Keratinocyte (primary cell): ENCODE data around the gene NGFR. TPM values are rescaled to one million over a fixed set of nuclear protein-coding genes. Genes with fewer than 3 reads are reported as not detected.

ENCODE experiments used
- DNase-seq: peaks from one replicate; pipeline ENCODE4 v3.0.0-alpha.2; 2011; ENCODE audit warnings: low read depth, missing footprints, low spot score
- FAIRE-seq: peaks from 2 replicates; lab custom pipeline; 2011; peaks lifted over from hg19 to GRCh38; lab: Jason Lieb, UNC
- H2AFZ ChIP-seq: 2 replicates; pipeline ENCODE4 v1.6.0; 2012; ENCODE audit warnings: low read length, control low read depth, inconsistent platforms; ENCODE audit not compliant: control insufficient read depth
- H3K27ac ChIP-seq: 2 replicates; pipeline ENCODE4 v1.5.1; 2011; ENCODE audit warnings: low read length; ENCODE audit not compliant: control insufficient read depth, insufficient read depth
- H3K27me3 ChIP-seq: 3 replicates; pipeline ENCODE4 v1.6.0; 2011; ENCODE audit warnings: low read length; ENCODE audit not compliant: control insufficient read depth, insufficient read depth; ENCODE audit errors: extremely low read depth
- H3K36me3 ChIP-seq, 2 experiments: 2 replicates in 1 of 2; 3 replicates in 1 of 2; pipeline ENCODE4 v1.5.1; 2011; ENCODE audit warnings: low read length in 2 of 2, mild to moderate bottlenecking in 1 of 2; ENCODE audit not compliant: control insufficient read depth in 2 of 2, insufficient read depth in 2 of 2; ENCODE audit errors: extremely low read depth in 1 of 2
- H3K4me1 ChIP-seq: 3 replicates; pipeline ENCODE4 v1.5.1; 2011; ENCODE audit warnings: low read length; ENCODE audit not compliant: control insufficient read depth, insufficient read depth; ENCODE audit errors: extremely low read depth
- H3K4me2 ChIP-seq: 3 replicates; pipeline ENCODE4 v1.6.0; 2011; ENCODE audit warnings: low read depth, low read length; ENCODE audit not compliant: control insufficient read depth, insufficient read depth; ENCODE audit errors: extremely low read depth
- H3K4me3 ChIP-seq, 3 experiments: fragments of 200-600 bp in 1 of 3; sonication (generic) in 1 of 3; 2 replicates in 2 of 3; 3 replicates in 1 of 3; pipeline ENCODE4 v1.5.1; 2011 to 2016; ENCODE audit warnings: low read length in 3 of 3, mild to moderate bottlenecking in 3 of 3, control low read depth in 2 of 3, inconsistent platforms in 1 of 3, low read depth in 1 of 3, mixed read lengths in 1 of 3, mixed run types in 1 of 3, moderate library complexity in 1 of 3; ENCODE audit not compliant: control insufficient read depth in 2 of 3, insufficient read depth in 2 of 3; ENCODE audit errors: extremely low read depth in 1 of 3
- H3K79me2 ChIP-seq: 2 replicates; pipeline ENCODE4 v1.6.0; 2012; ENCODE audit warnings: low read length; ENCODE audit not compliant: control insufficient read depth, insufficient read depth
- H3K9ac ChIP-seq: 3 replicates; pipeline ENCODE4 v1.6.0; 2011; ENCODE audit warnings: low read length; ENCODE audit not compliant: control insufficient read depth, insufficient read depth; ENCODE audit errors: extremely low read depth
- H3K9me1 ChIP-seq: 3 replicates; pipeline ENCODE4 v1.6.0; 2011; ENCODE audit warnings: low read length; ENCODE audit not compliant: control insufficient read depth, insufficient read depth; ENCODE audit errors: extremely low read depth
- H3K9me3 ChIP-seq: 2 replicates; pipeline ENCODE4 v1.5.1; 2012; ENCODE audit warnings: low read depth, low read length; ENCODE audit not compliant: control insufficient read depth
- H4K20me1 ChIP-seq: 3 replicates; pipeline ENCODE4 v1.6.0; 2011; ENCODE audit warnings: low read length; ENCODE audit not compliant: control insufficient read depth, insufficient read depth; ENCODE audit errors: extremely low read depth
- CTCF ChIP-seq, 3 experiments: IDR thresholded peaks in 1 of 3; conservative IDR thresholded peaks in 1 of 3; optimal IDR thresholded peaks in 1 of 3; 2 replicates in 2 of 3; 3 replicates in 1 of 3; pipeline versions ENCODE3 to v1.5.1; 2011; ENCODE audit warnings: low read length in 3 of 3, mild to moderate bottlenecking in 3 of 3, moderate library complexity in 2 of 3, control low read depth in 1 of 3, inconsistent platforms in 1 of 3; ENCODE audit not compliant: insufficient read depth in 2 of 3; ENCODE audit errors: extremely low read depth in 1 of 3
- EZH2 ChIP-seq: IDR thresholded peaks from one replicate; pipeline ENCODE4 v1.6.1; 2012; ENCODE audit warnings: inconsistent platforms, mild to moderate bottlenecking, low read length, moderate library complexity
- dilution Hi-C: fragments of 300-500 bp; cut with MboI; formaldehyde crosslinking; loops from one replicate; pipeline ENCODE4 v1.7.0; 2020; ENCODE audit warnings: low sequenced_read_pairs; ENCODE audit not compliant: extremely low pct_ligation_motif_present
- polyA plus RNA-seq, 5 experiments: library from polyadenylated mRNA; depleted of rRNA in 3 of 5; stranded (reverse) in 3 of 5; stranded (forward) in 1 of 5; unstranded in 1 of 5; fragments of >200 nt; gene quantifications; 1 replicate in 1 of 5; 2 replicates in 3 of 5; 3 replicates in 1 of 5; pipeline versions ENCODE4 v1.2.1 to v1.2.3, GENCODE V29; 2011 to 2012; ENCODE audit warnings: missing spikeins in 2 of 5, low read depth in 1 of 5, low replicate concordance in 1 of 5

The NGFR gene
- polyA plus RNA-seq, 1 donor (not counting 4 experiments of a cell fraction or from before 2014, with no cell fraction given) = 1.7 TPM

GRCh38 chr17:49471089-49471683 lies 23.9 kb upstream of the NGFR start:
- Histone ChIP-seq H3K27me3 (peaks cover 56% of the 10 kb centered on the region), H3K4me2 (no peak overlapping the region)

GRCh38 chr17:49471769-49472168 lies 23.3 kb upstream of the NGFR start:
- Histone ChIP-seq H3K27me3 (peaks cover 50% of the 10 kb centered on the region), H3K79me2 (no peaks in the 10 kb centered on the region), H3K9me1 (no peaks in the 10 kb centered on the region), H3K27ac (no peak overlapping the region), H3K9ac (no peak overlapping the region), H3K9me3 (no peaks in the 10 kb centered on the region), H2AFZ (no peak overlapping the region), H3K4me3 (no peak overlapping the region), H4K20me1 (no peaks in the 10 kb centered on the region), H3K36me3 (no peaks in the 10 kb centered on the region), H3K4me1 (no peaks in the 10 kb centered on the region), H3K4me2 (no peak overlapping the region)
- no peak for DNase-seq
- dilution Hi-C loops = no loop called here
- FAIRE-seq = no peak
- TF ChIP-seq CTCF (optimal IDR thresholded peaks at IDR 0.05 in 1 of 3, IDR thresholded peaks at IDR 0.05 in 1 of 3, conservative IDR thresholded peaks at IDR 0.05 in 1 of 3; ENCODE audit: extremely low read depth in 1 of 3, insufficient read depth in 2 of 3, low read length in 3 of 3) = no peak
- TF ChIP-seq EZH2 = no peak

More at GRCh38 chr17:49471089-49471683, 23.9 kb upstream of the NGFR start:
- H3K9ac ChIP-seq = no peak overlapping the region
- no peak overlapping the region for H2AFZ ChIP-seq
- TF ChIP-seq EZH2 (no peak), CTCF (optimal IDR thresholded peaks at IDR 0.05 in 1 of 3, IDR thresholded peaks at IDR 0.05 in 1 of 3, conservative IDR thresholded peaks at IDR 0.05 in 1 of 3; ENCODE audit: extremely low read depth in 1 of 3, insufficient read depth in 2 of 3, low read length in 3 of 3) (no peak)
- no peaks in the 10 kb centered on the region for H3K9me3 ChIP-seq
- no peaks in the 10 kb centered on the region for H3K4me1 ChIP-seq
- no peak overlapping the region for H3K4me3 ChIP-seq
- no peak overlapping the region for H3K27ac ChIP-seq
- no peak for FAIRE-seq
- DNase-seq = no peak
- H4K20me1 ChIP-seq = no peaks in the 10 kb centered on the region
- dilution Hi-C loops = no loop called here
- H3K79me2 ChIP-seq = no peaks in the 10 kb centered on the region
- no peaks in the 10 kb centered on the region for H3K36me3 ChIP-seq
- H3K9me1 ChIP-seq = no peaks in the 10 kb centered on the region
